Measurements from ENCODE around the gene TSPAN33.
"Not testable (repeated sequence)": the region's sequence is repeated elsewhere in the genome, so short reads cannot be mapped to it uniquely, and the experiment has no call there.

TSPAN33 gene

DNA sequence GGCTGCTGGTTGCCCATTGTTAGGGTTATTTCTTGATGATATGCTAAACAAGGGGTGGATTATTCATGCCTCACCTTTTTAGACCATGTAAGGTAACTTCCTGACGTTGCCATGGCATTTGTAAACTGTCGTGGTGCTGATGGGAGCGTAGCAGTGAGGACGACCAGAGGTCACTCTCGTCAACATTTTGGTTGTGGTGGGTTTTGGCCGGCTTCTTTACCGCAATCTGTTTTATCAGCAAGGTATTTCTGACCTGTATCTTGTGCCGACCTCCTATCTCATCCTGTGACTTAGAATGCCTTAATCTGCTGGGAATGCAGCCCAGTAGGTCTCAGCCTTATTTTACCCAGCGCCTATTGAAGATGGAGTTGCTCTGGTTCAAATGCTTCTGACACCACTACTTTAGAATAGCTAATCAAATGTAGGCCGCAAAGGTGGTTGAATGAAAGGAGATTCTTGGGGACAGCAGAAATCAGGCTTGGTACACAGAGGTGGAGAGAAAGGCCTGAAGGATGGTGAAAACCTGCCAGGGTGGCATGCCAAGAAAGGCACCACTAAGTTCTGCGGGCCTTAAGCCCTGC is 26.0 kb downstream of the TSPAN33 start:
- Histone ChIP-seq H3K4me3 (ENCODE audit: low read depth, low read length) (no peak overlapping the region), H3K27me3 (ENCODE audit: insufficient read depth, low read length) (peaks cover 32% of the 10 kb centered on the region), H3K27ac (ENCODE audit: low read depth, low read length) (no peak overlapping the region)

DNA sequence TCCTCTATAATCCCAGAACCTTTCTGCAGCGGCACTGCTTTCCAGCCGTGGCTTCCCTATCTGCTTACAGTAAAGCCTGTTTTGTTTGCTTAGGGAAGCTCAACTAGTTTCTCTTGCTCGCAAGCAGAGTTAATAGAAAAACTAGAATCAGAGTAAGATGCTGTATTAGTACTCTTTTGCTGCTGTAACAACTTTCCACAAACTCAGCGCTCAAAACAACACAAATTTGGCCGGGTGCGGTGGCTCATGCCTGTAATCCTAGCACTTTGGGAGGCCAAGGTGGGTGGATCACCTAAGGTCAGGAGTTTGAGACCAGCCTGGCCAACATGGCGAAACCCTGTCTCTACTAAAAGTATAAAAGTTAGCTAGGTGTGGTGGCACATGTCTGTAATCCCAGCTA is 29.4 kb downstream of the TSPAN33 start:
- H2AFZ ChIP-seq (ENCODE audit: low read length, unreplicated experiment); H3K79me2 ChIP-seq (ENCODE audit: control insufficient read depth, insufficient read depth, low read length, unreplicated experiment): not testable (repeated sequence)

More for the DNA sequence above, 26.0 kb downstream of the TSPAN33 start:
- Histone ChIP-seq H2AFZ (ENCODE audit: low read length, unreplicated experiment) (no peak overlapping the region), H3K4me1 (ENCODE audit: control insufficient read depth, insufficient read depth, low read length, unreplicated experiment) (no peaks in the 10 kb centered on the region), H3K36me3 (ENCODE audit: insufficient read depth, low read length) (no peaks in the 10 kb centered on the region), H3K79me2 (ENCODE audit: control insufficient read depth, insufficient read depth, low read length, unreplicated experiment) (no peaks in the 10 kb centered on the region)

DNA sequence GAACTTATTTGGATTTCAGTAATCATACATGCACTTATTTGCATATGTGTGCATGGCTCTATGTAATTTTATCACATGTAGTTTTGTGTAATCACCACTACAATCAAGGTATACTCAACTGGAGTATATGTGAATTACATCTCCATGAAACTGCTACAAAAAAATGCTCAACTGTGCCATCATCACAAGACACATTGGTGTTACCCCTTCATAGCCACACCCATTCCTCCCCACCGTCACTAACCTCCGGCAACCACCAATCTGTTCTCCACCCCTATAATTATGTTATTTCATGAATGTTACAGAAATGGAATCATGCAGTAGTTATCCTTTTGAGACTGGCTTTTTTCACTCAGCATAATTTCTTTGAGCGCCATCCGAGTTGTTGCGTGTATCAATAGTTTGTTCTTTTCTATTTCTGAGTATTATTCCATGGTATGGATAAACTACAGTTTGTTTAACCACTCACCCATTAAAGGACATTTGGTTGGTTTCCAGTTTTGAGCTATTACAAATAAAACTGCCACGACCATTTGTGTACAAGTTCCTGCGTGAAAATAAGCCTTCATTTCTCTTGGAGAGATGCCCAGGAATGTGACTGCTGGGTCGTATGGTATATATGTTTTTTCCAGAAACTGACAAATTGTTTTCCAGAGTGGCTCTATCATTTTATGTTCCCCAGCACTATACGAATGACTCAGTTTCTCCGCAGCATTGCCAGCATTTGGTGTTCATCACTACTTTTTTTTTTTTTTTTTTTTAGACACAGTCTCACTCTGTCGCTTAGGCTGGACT is 32.6 kb downstream of the TSPAN33 start:
- Histone ChIP-seq H3K27me3 (ENCODE audit: insufficient read depth, low read length) (peaks cover 28% of the 10 kb centered on the region), H3K36me3 (ENCODE audit: insufficient read depth, low read length) (no peaks in the 10 kb centered on the region), H3K27ac (ENCODE audit: low read depth, low read length) (no peak overlapping the region), H3K4me3 (ENCODE audit: low read depth, low read length) (no peak overlapping the region), H3K79me2 (ENCODE audit: control insufficient read depth, insufficient read depth, low read length, unreplicated experiment) (no peaks in the 10 kb centered on the region), H3K4me1 (ENCODE audit: control insufficient read depth, insufficient read depth, low read length, unreplicated experiment) (no peaks in the 10 kb centered on the region), H2AFZ (ENCODE audit: low read length, unreplicated experiment) (no peak overlapping the region)

More for the DNA sequence above, 29.4 kb downstream of the TSPAN33 start:
- not testable (repeated sequence) for H3K4me3 ChIP-seq (ENCODE audit: low read depth, low read length); H3K27ac ChIP-seq (ENCODE audit: low read depth, low read length); H3K36me3 ChIP-seq (ENCODE audit: insufficient read depth, low read length); H3K4me1 ChIP-seq (ENCODE audit: control insufficient read depth, insufficient read depth, low read length, unreplicated experiment)
- H3K27me3 ChIP-seq (ENCODE audit: insufficient read depth, low read length): peaks cover 25% of the 10 kb centered on the region

DNA sequence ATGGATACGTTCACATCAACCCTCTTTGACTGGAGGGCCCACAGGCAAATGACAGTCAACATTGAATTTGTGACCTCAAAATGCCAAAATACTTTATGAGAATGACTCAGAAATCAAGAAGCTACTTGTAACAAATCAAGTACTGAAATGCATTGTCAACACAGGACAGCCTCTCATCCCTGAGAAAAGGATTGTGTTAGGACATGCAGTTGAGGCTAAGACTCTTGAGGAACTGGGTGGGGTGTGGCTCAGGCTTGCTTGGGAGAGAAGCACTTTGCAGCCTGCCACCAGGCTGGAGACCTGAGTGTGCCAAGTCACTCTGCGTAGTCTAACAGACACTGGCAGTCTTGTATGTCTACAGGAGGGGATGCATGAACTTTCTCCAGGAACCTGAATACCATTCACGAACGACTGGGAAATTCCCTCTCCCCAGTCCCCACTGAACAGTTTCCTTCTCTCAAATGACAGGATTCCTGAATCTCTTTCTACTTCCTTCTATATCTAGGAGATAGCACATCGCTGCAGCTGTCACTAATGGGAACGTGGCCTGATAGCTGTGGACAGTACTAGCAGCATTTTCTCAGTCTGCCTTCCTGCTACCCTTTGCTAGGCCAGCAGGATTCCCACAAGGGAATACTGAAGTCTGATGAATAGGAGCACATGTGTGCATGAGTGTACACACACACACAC is 40.6 kb downstream of the TSPAN33 start:
- Histone ChIP-seq H3K4me1 (ENCODE audit: control insufficient read depth, insufficient read depth, low read length, unreplicated experiment) (no peaks in the 10 kb centered on the region), H3K4me3 (ENCODE audit: low read depth, low read length) (no peak overlapping the region), H3K36me3 (ENCODE audit: insufficient read depth, low read length) (no peaks in the 10 kb centered on the region), H3K27me3 (ENCODE audit: insufficient read depth, low read length) (peaks cover 13% of the 10 kb centered on the region; the same call in 1 of the 2 replicates), H2AFZ (ENCODE audit: low read length, unreplicated experiment) (no peak overlapping the region), H3K27ac (ENCODE audit: low read depth, low read length) (no peak overlapping the region), H3K79me2 (ENCODE audit: control insufficient read depth, insufficient read depth, low read length, unreplicated experiment) (no peaks in the 10 kb centered on the region)

DNA sequence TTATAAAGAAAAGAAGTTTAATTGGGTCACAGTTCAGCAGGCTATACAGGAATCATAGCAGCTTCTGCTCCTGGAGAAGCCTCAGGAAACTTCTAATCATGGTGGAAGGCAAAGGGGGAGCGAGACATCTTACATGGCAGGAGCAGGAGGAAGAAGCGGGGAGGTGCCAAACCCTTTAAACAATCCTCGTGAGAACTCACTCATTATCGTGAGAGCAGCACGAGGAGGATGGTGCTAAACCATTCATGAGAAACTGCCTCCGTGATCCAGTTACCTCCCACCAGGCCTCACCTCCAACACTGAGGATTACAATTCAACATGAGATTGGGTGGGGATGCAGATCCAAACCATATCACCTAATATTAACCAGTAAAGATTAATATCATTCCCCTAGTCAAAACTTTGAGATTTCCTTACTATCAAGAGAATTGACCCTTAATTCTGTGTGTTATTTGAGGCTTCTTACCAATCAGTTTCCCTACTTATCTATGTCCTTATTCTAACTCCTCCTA is 42.3 kb downstream of the TSPAN33 start:
- Histone ChIP-seq H3K4me1 (ENCODE audit: control insufficient read depth, insufficient read depth, low read length, unreplicated experiment) (no peaks in the 10 kb centered on the region), H3K27ac (ENCODE audit: low read depth, low read length) (no peak overlapping the region), H3K4me3 (ENCODE audit: low read depth, low read length) (no peak overlapping the region), H3K27me3 (ENCODE audit: insufficient read depth, low read length) (peaks cover 13% of the 10 kb centered on the region; the same call in 1 of the 2 replicates), H2AFZ (ENCODE audit: low read length, unreplicated experiment) (no peak overlapping the region), H3K36me3 (ENCODE audit: insufficient read depth, low read length) (no peaks in the 10 kb centered on the region), H3K79me2 (ENCODE audit: control insufficient read depth, insufficient read depth, low read length, unreplicated experiment) (no peaks in the 10 kb centered on the region)

DNA sequence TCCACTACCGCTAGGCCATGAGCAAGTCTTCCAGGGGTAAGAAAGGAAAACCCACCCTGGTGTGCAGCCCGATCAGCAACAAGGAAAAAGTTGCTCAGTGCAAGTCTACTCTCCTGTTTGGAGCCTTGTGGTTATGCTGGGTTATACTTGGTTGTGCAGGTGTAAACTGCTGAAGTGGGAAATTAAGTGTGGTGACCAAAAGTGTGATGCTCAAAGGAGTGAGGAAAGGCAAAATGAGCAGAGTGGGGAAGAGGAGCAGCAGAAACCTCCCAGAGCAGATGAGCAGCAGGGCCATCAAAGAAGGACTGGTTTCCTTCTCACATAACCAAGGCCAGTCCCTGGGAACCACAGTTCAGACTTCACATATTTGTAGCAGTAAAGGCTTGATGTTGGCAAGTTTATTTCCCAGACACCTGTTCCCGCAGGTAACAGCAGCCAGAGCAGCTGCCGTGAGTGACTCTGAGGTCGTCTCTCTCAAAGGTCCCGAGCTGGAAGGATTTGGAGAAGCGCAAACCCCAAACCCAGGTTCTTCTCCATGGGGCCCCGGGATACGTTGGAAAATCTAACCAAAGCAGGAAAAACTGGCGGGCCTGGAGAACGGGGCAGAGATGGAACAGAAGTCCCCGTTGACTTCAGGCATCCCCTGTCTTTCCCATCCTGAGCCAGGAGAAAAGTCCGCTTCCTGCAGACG is 43.3 kb downstream of the TSPAN33 start:
- no peaks in the 10 kb centered on the region for H3K4me1 ChIP-seq (ENCODE audit: control insufficient read depth, insufficient read depth, low read length, unreplicated experiment)
- peaks cover 13% of the 10 kb centered on the region; the same call in 1 of the 2 replicates for H3K27me3 ChIP-seq (ENCODE audit: insufficient read depth, low read length)

DNA sequence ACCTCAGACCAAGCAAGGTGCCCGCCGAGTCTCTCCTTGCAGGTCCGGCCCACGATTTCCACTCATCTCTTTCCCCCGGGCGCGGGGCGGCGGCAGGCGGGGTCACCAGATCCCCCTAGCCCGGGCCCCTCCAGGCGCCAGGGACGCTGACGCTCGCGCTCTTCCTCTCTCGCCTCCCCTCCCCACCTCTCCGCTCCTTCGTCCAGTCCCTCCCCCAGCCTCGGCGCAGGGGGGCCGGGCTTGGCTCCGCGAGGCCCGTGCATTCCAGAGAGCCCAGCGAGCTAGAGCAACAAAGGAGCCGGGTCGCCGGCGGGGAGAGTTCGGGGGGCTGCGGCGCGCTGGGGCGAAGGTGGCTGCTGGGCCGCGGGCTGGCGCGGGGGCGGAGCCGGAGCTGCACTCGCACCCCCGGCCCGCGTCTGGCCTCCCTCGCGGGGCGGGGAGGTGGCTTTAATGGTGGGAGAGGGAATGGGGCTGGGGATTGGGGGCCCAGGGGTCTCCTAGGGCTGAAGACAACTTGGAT is 43.9 kb downstream of the TSPAN33 start, which contains the start of gene SMO:
Gene SMO, plus strand, starts transcription at position 262 of the 520 bp plus-strand sequence. CDS start 519 bp downstream, outside the sequence.
- H3K79me2 ChIP-seq (ENCODE audit: control insufficient read depth, insufficient read depth, low read length, unreplicated experiment): no peaks in the 10 kb centered on the region
- H3K4me1 ChIP-seq (ENCODE audit: control insufficient read depth, insufficient read depth, low read length, unreplicated experiment): no peaks in the 10 kb centered on the region
- peaks cover 13% of the 10 kb centered on the region; the same call in 1 of the 2 replicates for H3K27me3 ChIP-seq (ENCODE audit: insufficient read depth, low read length)
- peak within 1 kb of the TSS; percentile 88 for H2AFZ ChIP-seq (ENCODE audit: low read length, unreplicated experiment)
- no peaks in the 10 kb centered on the region for H3K36me3 ChIP-seq (ENCODE audit: insufficient read depth, low read length)
- H3K27ac ChIP-seq (ENCODE audit: low read depth, low read length): no peak within 1 kb of the TSS
- peak within 1 kb of the TSS; percentile 79 for H3K4me3 ChIP-seq (ENCODE audit: low read depth, low read length)

More for the DNA sequence above, 43.3 kb downstream of the TSPAN33 start:
- Histone ChIP-seq H3K27ac (ENCODE audit: low read depth, low read length) (no peak overlapping the region), H3K36me3 (ENCODE audit: insufficient read depth, low read length) (no peaks in the 10 kb centered on the region), H3K4me3 (ENCODE audit: low read depth, low read length) (peak overlapping the region; percentile 79), H3K79me2 (ENCODE audit: control insufficient read depth, insufficient read depth, low read length, unreplicated experiment) (no peaks in the 10 kb centered on the region), H2AFZ (ENCODE audit: low read length, unreplicated experiment) (no peak overlapping the region)

DNA sequence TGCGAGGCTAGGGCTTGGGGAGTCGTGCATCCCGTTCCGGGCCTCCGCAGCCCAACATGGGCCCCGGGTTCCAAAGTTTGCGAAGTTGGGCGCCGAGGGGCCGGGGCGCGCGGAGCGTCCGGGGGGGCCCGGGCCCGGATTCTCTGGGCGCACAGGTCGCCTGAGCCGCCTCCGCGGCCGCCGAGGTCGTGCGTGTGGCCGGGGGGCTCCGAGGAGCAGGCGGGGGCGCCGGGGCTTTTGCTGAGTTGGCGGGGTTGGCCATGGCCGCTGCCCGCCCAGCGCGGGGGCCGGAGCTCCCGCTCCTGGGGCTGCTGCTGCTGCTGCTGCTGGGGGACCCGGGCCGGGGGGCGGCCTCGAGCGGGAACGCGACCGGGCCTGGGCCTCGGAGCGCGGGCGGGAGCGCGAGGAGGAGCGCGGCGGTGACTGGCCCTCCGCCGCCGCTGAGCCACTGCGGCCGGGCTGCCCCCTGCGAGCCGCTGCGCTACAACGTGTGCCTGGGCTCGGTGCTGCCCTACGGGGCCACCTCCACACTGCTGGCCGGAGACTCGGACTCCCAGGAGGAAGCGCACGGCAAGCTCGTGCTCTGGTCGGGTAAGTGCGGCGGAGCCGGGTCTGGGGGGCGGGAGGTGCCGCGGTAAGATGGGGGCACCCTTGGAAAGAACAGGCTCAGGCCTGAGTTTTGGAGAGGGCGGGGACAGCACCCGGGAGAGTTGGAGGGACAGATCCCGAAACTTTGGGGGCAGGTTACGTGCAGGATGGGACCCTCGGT is 44.6 kb downstream of the TSPAN33 start:
- Histone ChIP-seq H3K27ac (ENCODE audit: low read depth, low read length) (no peak overlapping the region), H3K4me1 (ENCODE audit: control insufficient read depth, insufficient read depth, low read length, unreplicated experiment) (no peaks in the 10 kb centered on the region), H2AFZ (ENCODE audit: low read length, unreplicated experiment) (peak overlapping the region; percentile 88), H3K79me2 (ENCODE audit: control insufficient read depth, insufficient read depth, low read length, unreplicated experiment) (no peaks in the 10 kb centered on the region), H3K36me3 (ENCODE audit: insufficient read depth, low read length) (no peaks in the 10 kb centered on the region), H3K4me3 (ENCODE audit: low read depth, low read length) (peak overlapping the region; percentile 79), H3K27me3 (ENCODE audit: insufficient read depth, low read length) (peaks cover 13% of the 10 kb centered on the region; the same call in 1 of the 2 replicates)

DNA sequence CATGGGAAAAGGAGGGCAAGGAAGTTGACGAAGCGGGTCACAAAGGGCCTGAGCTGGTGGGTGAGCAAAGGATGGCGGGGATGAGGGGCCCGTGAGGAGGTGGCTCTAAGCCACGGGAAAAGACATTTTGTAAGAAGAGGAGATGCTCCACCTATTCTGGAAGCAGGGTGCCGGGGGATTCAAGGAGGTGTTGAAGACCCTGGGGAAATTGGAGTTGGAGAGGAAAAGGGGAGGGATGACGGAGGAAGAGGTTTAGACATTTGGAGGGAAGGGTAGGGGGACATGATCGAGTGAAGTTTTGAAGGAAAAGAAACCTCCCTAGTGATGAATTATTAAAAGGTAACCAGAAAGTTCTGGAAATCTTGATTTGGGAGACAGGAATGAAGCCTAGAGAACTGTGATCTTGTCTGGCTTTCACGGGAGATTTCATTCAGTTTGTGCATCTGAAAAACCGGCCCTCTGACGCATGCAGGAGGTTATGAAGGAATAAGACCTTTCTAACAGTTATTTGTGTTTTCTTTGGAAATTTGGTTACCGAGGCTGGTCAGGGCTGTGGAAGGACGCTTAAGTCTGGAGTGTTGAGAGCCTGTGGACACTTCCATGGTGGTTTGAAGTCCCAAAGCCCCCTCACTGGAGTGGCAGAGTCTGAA is 45.3 kb downstream of the TSPAN33 start:
- peak overlapping the region; percentile 79 for H3K4me3 ChIP-seq (ENCODE audit: low read depth, low read length)
- H3K4me1 ChIP-seq (ENCODE audit: control insufficient read depth, insufficient read depth, low read length, unreplicated experiment): no peaks in the 10 kb centered on the region
- H3K36me3 ChIP-seq (ENCODE audit: insufficient read depth, low read length): no peaks in the 10 kb centered on the region
- no peak overlapping the region for H3K27ac ChIP-seq (ENCODE audit: low read depth, low read length)
- no peaks in the 10 kb centered on the region for H3K79me2 ChIP-seq (ENCODE audit: control insufficient read depth, insufficient read depth, low read length, unreplicated experiment)
- H2AFZ ChIP-seq (ENCODE audit: low read length, unreplicated experiment): peak overlapping the region; percentile 88
- peaks cover 13% of the 10 kb centered on the region; the same call in 1 of the 2 replicates for H3K27me3 ChIP-seq (ENCODE audit: insufficient read depth, low read length)
